HEK293 (cell line): ENCODE measurements around the gene RASEF.
A peak's percentile ranks its signal among the peaks of the same experiment; 100 is the strongest.

Source experiments
- FEZF1 ChIP-seq: fragments of 450-650 bp; formaldehyde crosslinking; IDR thresholded peaks from 2 replicates; pipeline ENCODE4 v1.5.1; 2016; ENCODE audit warnings: missing biosample characterization, missing genetic modification characterization
- WT1 ChIP-seq: fragments of 450-650 bp; formaldehyde crosslinking; IDR thresholded peaks from 2 replicates; pipeline ENCODE4 v1.5.1; 2016; ENCODE audit warnings: missing biosample characterization, missing genetic modification characterization
- ZBTB10 ChIP-seq: fragments of 450-650 bp; formaldehyde crosslinking; IDR thresholded peaks from 2 replicates; pipeline ENCODE4 v1.5.1; 2016; ENCODE audit warnings: missing biosample characterization, missing genetic modification characterization
- ZBTB26 ChIP-seq: fragments of 450-650 bp; formaldehyde crosslinking; optimal IDR thresholded peaks from 2 replicates; pipeline ENCODE3; 2016; ENCODE audit warnings: missing biosample characterization, mild to moderate bottlenecking, missing genetic modification characterization
- ZBTB7A ChIP-seq: fragments of 450-650 bp; formaldehyde crosslinking; IDR thresholded peaks from 2 replicates; pipeline ENCODE4 v1.5.1; 2016; ENCODE audit warnings: low read depth, missing biosample characterization, missing genetic modification characterization
- ZIC2 ChIP-seq: fragments of 450-650 bp; formaldehyde crosslinking; IDR thresholded peaks from 2 replicates; pipeline ENCODE4 v1.5.1; 2016; ENCODE audit warnings: missing biosample characterization, missing genetic modification characterization
- ZNF16 ChIP-seq: fragments of 450-650 bp; formaldehyde crosslinking; IDR thresholded peaks from 2 replicates; pipeline ENCODE4 v1.5.1; 2016; ENCODE audit warnings: low read depth, missing biosample characterization, missing genetic modification characterization
- ZNF311 ChIP-seq: fragments of 450-650 bp; formaldehyde crosslinking; IDR thresholded peaks from 2 replicates; pipeline ENCODE4 v1.5.1; 2017; ENCODE audit warnings: missing biosample characterization, missing genetic modification characterization, borderline replicate concordance
- ZNF341 ChIP-seq: fragments of 450-650 bp; formaldehyde crosslinking; IDR thresholded peaks from 2 replicates; pipeline ENCODE4; 2016; ENCODE audit warnings: low read depth, missing biosample characterization, missing genetic modification characterization
- ZNF362 ChIP-seq: fragments of 450-650 bp; formaldehyde crosslinking; IDR thresholded peaks from 2 replicates; pipeline ENCODE4 v1.5.1; 2016; ENCODE audit warnings: missing biosample characterization, missing genetic modification characterization
- ZNF423 ChIP-seq: fragments of 450-650 bp; formaldehyde crosslinking; IDR thresholded peaks from 2 replicates; pipeline ENCODE4 v1.5.1; 2016; ENCODE audit warnings: missing biosample characterization, missing genetic modification characterization
- ZNF514 ChIP-seq: fragments of 450-650 bp; formaldehyde crosslinking; IDR thresholded peaks from 2 replicates; pipeline ENCODE4 v1.5.1; 2016; ENCODE audit warnings: missing biosample characterization, missing genetic modification characterization
- ZNF561 ChIP-seq: fragments of 450-650 bp; IDR thresholded peaks from 2 replicates; pipeline ENCODE4 v1.5.1; 2018; ENCODE audit warnings: missing biosample characterization, missing genetic modification characterization, borderline replicate concordance
- ZNF610 ChIP-seq: fragments of 450-650 bp; formaldehyde crosslinking; IDR thresholded peaks from 2 replicates; pipeline ENCODE4 v1.5.1; 2016; ENCODE audit warnings: missing biosample characterization, missing genetic modification characterization, borderline replicate concordance
- ZSCAN16 ChIP-seq: fragments of 450-650 bp; formaldehyde crosslinking; IDR thresholded peaks from 2 replicates; pipeline ENCODE4 v1.5.1; 2016; ENCODE audit warnings: missing biosample characterization, missing genetic modification characterization
- TF ChIP-seq, protein P1 (sequence below): fragments of 450-650 bp; formaldehyde crosslinking; conservative IDR thresholded peaks from 2 replicates; pipeline ENCODE4 v1.5.1; 2016; ENCODE audit warnings: low read depth, missing biosample characterization, missing genetic modification characterization
- TF ChIP-seq, protein P2 (sequence below): fragments of 450-650 bp; formaldehyde crosslinking; IDR thresholded peaks from 2 replicates; pipeline ENCODE4 v1.5.1; 2017; ENCODE audit warnings: missing biosample characterization, missing genetic modification characterization
- TF ChIP-seq, protein P3 (sequence below): fragments of 450-650 bp; formaldehyde crosslinking; IDR thresholded peaks from 2 replicates; pipeline ENCODE4 v1.5.1; 2016; ENCODE audit warnings: missing biosample characterization, missing genetic modification characterization, borderline replicate concordance
- TF ChIP-seq, protein P4 (sequence below): fragments of 450-650 bp; formaldehyde crosslinking; IDR thresholded peaks from 2 replicates; pipeline ENCODE4 v1.5.1; 2016; ENCODE audit warnings: missing biosample characterization, missing genetic modification characterization

Gene RASEF

GRCh38 chr9:83062651-83063527 is at the start of gene RASEF (continued):
- TF ChIP-seq, protein P1, sequence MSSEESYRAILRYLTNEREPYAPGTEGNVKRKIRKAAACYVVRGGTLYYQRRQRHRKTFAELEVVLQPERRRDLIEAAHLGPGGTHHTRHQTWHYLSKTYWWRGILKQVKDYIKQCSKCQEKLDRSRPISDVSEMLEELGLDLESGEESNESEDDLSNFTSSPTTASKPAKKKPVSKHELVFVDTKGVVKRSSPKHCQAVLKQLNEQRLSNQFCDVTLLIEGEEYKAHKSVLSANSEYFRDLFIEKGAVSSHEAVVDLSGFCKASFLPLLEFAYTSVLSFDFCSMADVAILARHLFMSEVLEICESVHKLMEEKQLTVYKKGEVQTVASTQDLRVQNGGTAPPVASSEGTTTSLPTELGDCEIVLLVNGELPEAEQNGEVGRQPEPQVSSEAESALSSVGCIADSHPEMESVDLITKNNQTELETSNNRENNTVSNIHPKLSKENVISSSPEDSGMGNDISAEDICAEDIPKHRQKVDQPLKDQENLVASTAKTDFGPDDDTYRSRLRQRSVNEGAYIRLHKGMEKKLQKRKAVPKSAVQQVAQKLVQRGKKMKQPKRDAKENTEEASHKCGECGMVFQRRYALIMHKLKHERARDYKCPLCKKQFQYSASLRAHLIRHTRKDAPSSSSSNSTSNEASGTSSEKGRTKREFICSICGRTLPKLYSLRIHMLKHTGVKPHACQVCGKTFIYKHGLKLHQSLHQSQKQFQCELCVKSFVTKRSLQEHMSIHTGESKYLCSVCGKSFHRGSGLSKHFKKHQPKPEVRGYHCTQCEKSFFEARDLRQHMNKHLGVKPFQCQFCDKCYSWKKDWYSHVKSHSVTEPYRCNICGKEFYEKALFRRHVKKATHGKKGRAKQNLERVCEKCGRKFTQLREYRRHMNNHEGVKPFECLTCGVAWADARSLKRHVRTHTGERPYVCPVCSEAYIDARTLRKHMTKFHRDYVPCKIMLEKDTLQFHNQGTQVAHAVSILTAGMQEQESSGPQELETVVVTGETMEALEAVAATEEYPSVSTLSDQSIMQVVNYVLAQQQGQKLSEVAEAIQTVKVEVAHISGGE, result 0 out of 2 replicates have a peak, but pooled peaks have one; percentile 22
- TF ChIP-seq ZBTB7A (tag by site-specific recombination), result no peak
- TF ChIP-seq ZBTB10 (tag by site-specific recombination), result peak; percentile 52; the same call in 1 of the 2 replicates
- TF ChIP-seq ZSCAN16, result no peak
- TF ChIP-seq ZBTB26, result peak; percentile 87
- TF ChIP-seq FEZF1, result 0 out of 2 replicates have a peak, but pooled peaks have one; percentile 5
- no peak for TF ChIP-seq ZNF514 (tag by site-specific recombination)
- TF ChIP-seq ZNF561 (tag by site-specific recombination), result peak; percentile 76
- TF ChIP-seq ZNF362 (tag by site-specific recombination), result no peak
- TF ChIP-seq ZNF610, result peak; percentile 34; the same call in 1 of the 2 replicates
- no peak for TF ChIP-seq ZNF16
- TF ChIP-seq, protein P2, sequence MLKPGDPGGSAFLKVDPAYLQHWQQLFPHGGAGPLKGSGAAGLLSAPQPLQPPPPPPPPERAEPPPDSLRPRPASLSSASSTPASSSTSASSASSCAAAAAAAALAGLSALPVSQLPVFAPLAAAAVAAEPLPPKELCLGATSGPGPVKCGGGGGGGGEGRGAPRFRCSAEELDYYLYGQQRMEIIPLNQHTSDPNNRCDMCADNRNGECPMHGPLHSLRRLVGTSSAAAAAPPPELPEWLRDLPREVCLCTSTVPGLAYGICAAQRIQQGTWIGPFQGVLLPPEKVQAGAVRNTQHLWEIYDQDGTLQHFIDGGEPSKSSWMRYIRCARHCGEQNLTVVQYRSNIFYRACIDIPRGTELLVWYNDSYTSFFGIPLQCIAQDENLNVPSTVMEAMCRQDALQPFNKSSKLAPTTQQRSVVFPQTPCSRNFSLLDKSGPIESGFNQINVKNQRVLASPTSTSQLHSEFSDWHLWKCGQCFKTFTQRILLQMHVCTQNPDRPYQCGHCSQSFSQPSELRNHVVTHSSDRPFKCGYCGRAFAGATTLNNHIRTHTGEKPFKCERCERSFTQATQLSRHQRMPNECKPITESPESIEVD (tag by site-specific recombination), result no peak
- TF ChIP-seq, protein P3, sequence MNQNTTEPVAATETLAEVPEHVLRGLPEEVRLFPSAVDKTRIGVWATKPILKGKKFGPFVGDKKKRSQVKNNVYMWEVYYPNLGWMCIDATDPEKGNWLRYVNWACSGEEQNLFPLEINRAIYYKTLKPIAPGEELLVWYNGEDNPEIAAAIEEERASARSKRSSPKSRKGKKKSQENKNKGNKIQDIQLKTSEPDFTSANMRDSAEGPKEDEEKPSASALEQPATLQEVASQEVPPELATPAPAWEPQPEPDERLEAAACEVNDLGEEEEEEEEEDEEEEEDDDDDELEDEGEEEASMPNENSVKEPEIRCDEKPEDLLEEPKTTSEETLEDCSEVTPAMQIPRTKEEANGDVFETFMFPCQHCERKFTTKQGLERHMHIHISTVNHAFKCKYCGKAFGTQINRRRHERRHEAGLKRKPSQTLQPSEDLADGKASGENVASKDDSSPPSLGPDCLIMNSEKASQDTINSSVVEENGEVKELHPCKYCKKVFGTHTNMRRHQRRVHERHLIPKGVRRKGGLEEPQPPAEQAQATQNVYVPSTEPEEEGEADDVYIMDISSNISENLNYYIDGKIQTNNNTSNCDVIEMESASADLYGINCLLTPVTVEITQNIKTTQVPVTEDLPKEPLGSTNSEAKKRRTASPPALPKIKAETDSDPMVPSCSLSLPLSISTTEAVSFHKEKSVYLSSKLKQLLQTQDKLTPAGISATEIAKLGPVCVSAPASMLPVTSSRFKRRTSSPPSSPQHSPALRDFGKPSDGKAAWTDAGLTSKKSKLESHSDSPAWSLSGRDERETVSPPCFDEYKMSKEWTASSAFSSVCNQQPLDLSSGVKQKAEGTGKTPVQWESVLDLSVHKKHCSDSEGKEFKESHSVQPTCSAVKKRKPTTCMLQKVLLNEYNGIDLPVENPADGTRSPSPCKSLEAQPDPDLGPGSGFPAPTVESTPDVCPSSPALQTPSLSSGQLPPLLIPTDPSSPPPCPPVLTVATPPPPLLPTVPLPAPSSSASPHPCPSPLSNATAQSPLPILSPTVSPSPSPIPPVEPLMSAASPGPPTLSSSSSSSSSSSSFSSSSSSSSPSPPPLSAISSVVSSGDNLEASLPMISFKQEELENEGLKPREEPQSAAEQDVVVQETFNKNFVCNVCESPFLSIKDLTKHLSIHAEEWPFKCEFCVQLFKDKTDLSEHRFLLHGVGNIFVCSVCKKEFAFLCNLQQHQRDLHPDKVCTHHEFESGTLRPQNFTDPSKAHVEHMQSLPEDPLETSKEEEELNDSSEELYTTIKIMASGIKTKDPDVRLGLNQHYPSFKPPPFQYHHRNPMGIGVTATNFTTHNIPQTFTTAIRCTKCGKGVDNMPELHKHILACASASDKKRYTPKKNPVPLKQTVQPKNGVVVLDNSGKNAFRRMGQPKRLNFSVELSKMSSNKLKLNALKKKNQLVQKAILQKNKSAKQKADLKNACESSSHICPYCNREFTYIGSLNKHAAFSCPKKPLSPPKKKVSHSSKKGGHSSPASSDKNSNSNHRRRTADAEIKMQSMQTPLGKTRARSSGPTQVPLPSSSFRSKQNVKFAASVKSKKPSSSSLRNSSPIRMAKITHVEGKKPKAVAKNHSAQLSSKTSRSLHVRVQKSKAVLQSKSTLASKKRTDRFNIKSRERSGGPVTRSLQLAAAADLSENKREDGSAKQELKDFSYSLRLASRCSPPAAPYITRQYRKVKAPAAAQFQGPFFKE (tag by site-specific recombination), result no peak
- peak; percentile 82 for TF ChIP-seq ZIC2 (tag by site-specific recombination)
- TF ChIP-seq, protein P4, sequence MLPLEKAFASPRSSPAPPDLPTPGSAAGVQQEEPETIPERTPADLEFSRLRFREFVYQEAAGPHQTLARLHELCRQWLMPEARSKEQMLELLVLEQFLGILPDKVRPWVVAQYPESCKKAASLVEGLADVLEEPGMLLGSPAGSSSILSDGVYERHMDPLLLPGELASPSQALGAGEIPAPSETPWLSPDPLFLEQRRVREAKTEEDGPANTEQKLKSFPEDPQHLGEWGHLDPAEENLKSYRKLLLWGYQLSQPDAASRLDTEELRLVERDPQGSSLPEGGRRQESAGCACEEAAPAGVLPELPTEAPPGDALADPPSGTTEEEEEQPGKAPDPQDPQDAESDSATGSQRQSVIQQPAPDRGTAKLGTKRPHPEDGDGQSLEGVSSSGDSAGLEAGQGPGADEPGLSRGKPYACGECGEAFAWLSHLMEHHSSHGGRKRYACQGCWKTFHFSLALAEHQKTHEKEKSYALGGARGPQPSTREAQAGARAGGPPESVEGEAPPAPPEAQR (tag by site-specific recombination), result no peak
- TF ChIP-seq ZNF341 (tag by site-specific recombination), result peak; percentile 97
- no peak for TF ChIP-seq ZNF311 (tag by site-specific recombination)
- TF ChIP-seq WT1, result no peak
- peak; percentile 78; the same call in 1 of the 2 replicates for TF ChIP-seq ZNF423 (tag by site-specific recombination)
